Prostate gland (tissue), 2 donors: ENCODE data around the gene MBD3.

ENCODE experiments used
- CTCF ChIP-seq, 4 experiments: fragments of 200-600 bp in 2 of 4; fragments of 450-650 bp in 2 of 4; sonication (generic) in 2 of 4; IDR thresholded peaks; 1 replicate in 3 of 4; 2 replicates in 1 of 4; pipeline ENCODE4 v1.5.1; 2016 to 2019; ENCODE audit warnings: antibody characterized with exemption in 4 of 4, mild to moderate bottlenecking in 2 of 4, moderate library complexity in 2 of 4
- POLR2A ChIP-seq: fragments of 450-650 bp; IDR thresholded peaks from one replicate; pipeline ENCODE4 v1.6.1; 2016; ENCODE audit warnings: antibody characterized with exemption, mild to moderate bottlenecking
- POLR2AphosphoS5 ChIP-seq: sonication (generic); formaldehyde crosslinking; IDR thresholded peaks from one replicate; pipeline ENCODE4 v1.6.1; 2017; ENCODE audit warnings: antibody characterized with exemption

- TF ChIP-seq CTCF (IDR thresholded peaks at IDR 0.05) (no peak), POLR2A (no peak), POLR2AphosphoS5 (no peak)
Observed at GRCh38 chr19:1609103-1609396, 16.4 kb upstream of the MBD3 start.
